Common myeloid progenitor, CD34-positive (primary cell): Measurements from ENCODE around the gene FAM13A.

Experiments
- CTCF ChIA-PET: fragments of 350-600 bp; sonication (Branson Sonifier 250); formaldehyde crosslinking; loops from one replicate; lab custom pipeline; 2021; ENCODE audit warnings: antibody characterized with exemption; lab: Charles Lee
- POLR2A ChIA-PET: fragments of 350-600 bp; sonication (Branson Sonifier 250); formaldehyde crosslinking; loops from one replicate; lab custom pipeline; 2021; ENCODE audit warnings: antibody characterized with exemption; lab: Charles Lee
- DNase-seq, 3 donors: peaks; one replicate each; pipeline versions ENCODE4 v3.0.0 to v3.0.0-alpha.2; 2013
- H3K27ac ChIP-seq, 2 experiments: 1 replicate in 1 of 2; 2 replicates in 1 of 2; pipeline ENCODE4 v1.7.0; 2013; ENCODE audit warnings: inconsistent platforms in 2 of 2, low read length in 2 of 2, mild to moderate bottlenecking in 2 of 2, low read depth in 1 of 2, moderate library complexity in 1 of 2; ENCODE audit not compliant: severe bottlenecking in 2 of 2, insufficient read depth in 1 of 2, poor library complexity in 1 of 2
- H3K27me3 ChIP-seq, 5 experiments: replicated peaks in 2 of 5; 1 replicate in 3 of 5; 2 replicates in 2 of 5; pipeline versions ENCODE4 v1.6.1 to v1.7.0; 2013; ENCODE audit warnings: low read length in 4 of 5, mild to moderate bottlenecking in 2 of 5, moderate library complexity in 2 of 5, inconsistent platforms in 1 of 5; ENCODE audit not compliant: insufficient read depth in 5 of 5, control insufficient read depth in 4 of 5
- H3K36me3 ChIP-seq, 4 experiments: 1 replicate in 2 of 4; 2 replicates in 2 of 4; pipeline versions ENCODE4 v1.6.1 to v1.7.0; 2013; ENCODE audit warnings: low read length in 3 of 4, control low read depth in 1 of 4, mild to moderate bottlenecking in 1 of 4; ENCODE audit not compliant: control insufficient read depth in 4 of 4, insufficient read depth in 4 of 4
- H3K4me1 ChIP-seq, 4 experiments: 1 replicate in 3 of 4; 2 replicates in 1 of 4; pipeline versions ENCODE4 v1.6.1 to v1.7.1; 2013; ENCODE audit warnings: low read length in 3 of 4, mild to moderate bottlenecking in 3 of 4, control low read depth in 1 of 4, inconsistent platforms in 1 of 4, moderate library complexity in 1 of 4; ENCODE audit not compliant: control insufficient read depth in 4 of 4, insufficient read depth in 4 of 4; ENCODE audit errors: control extremely low read depth in 1 of 4
- H3K4me3 ChIP-seq, 7 experiments: 1 replicate in 4 of 7; 2 replicates in 3 of 7; pipeline versions ENCODE4 v1.5.1 to v1.7.0; 2013; ENCODE audit warnings: mild to moderate bottlenecking in 7 of 7, low read length in 6 of 7, moderate library complexity in 6 of 7, inconsistent platforms in 2 of 7, low read depth in 2 of 7, control low read depth in 1 of 7; ENCODE audit not compliant: insufficient read depth in 4 of 7, control insufficient read depth in 1 of 7; ENCODE audit errors: extremely low read depth in 1 of 7
- H3K9me3 ChIP-seq, 5 experiments: 1 replicate in 4 of 5; 2 replicates in 1 of 5; pipeline versions ENCODE4 v1.6.1 to v1.7.1; 2013; ENCODE audit warnings: low read length in 4 of 5, mild to moderate bottlenecking in 2 of 5, inconsistent platforms in 1 of 5, low read depth in 1 of 5, moderate library complexity in 1 of 5; ENCODE audit not compliant: control insufficient read depth in 4 of 5, insufficient read depth in 2 of 5; ENCODE audit errors: control extremely low read depth in 1 of 5
- WGBS: methylation state at CpG from one replicate; pipeline ENCODE4 v1.1.5; 2013; ENCODE audit not compliant: insufficient coverage; 5-methylcytosine and 5-hydroxymethylcytosine counted together

The FAM13A gene

GRCh38 chr4:89029591-89029990 lies 27.4 kb downstream of the FAM13A start:
- ChIA-PET CTCF (interaction anchor here (2.2 to 14.8 kb wide), 2 partner anchors 10 to 214 kb away, joined by 4 to 282 read pairs; no protein-coding TSS in a partner anchor), POLR2A (no interaction called here)
- 100% methylated on average over 1 of the region's 4 CpGs for WGBS
- H3K27me3 ChIP-seq: no peaks in the 10 kb centered on the region
- DNase-seq: no peak
- no peak overlapping the region for H3K27ac ChIP-seq
- no peaks in the 10 kb centered on the region for H3K9me3 ChIP-seq
- peaks cover 0 to 4% (median 1%) of the 10 kb centered on the region in 4 experiments for H3K36me3 ChIP-seq
- H3K4me1 ChIP-seq: no peaks in the 10 kb centered on the region
- no peak overlapping the region for H3K4me3 ChIP-seq

GRCh38 chr4:89026542-89026941 lies 30.4 kb downstream of the FAM13A start:
- no peaks in the 10 kb centered on the region for H3K4me1 ChIP-seq
- ChIA-PET CTCF (interaction anchor here (1.3 to 14.8 kb wide), 2 partner anchors 41 to 211 kb away, joined by 3 to 282 read pairs; no protein-coding TSS in a partner anchor), POLR2A (no interaction called here)
- H3K36me3 ChIP-seq: peaks cover 0 to 4% (median under 1%) of the 10 kb centered on the region in 4 experiments
- H3K4me3 ChIP-seq: no peak overlapping the region
- no peak overlapping the region for H3K27ac ChIP-seq
- no CpG with 5 or more reads among the region's 3 CpGs for WGBS
- no peak for DNase-seq
- H3K27me3 ChIP-seq: no peaks in the 10 kb centered on the region
- H3K9me3 ChIP-seq: no peaks in the 10 kb centered on the region

GRCh38 chr4:89024051-89024675 lies 32.8 kb downstream of the FAM13A start:
- WGBS: no CpG with 5 or more reads among the region's 4 CpGs
- Histone ChIP-seq H3K9me3 (no peaks in the 10 kb centered on the region), H3K36me3 (peaks cover 0 to 7% (median 3%) of the 10 kb centered on the region in 4 experiments), H3K4me3 (peak overlapping the region in 1 of 7 experiments; percentile 19), H3K27ac (no peak overlapping the region), H3K4me1 (no peaks in the 10 kb centered on the region), H3K27me3 (no peaks in the 10 kb centered on the region)
- CTCF ChIA-PET: interaction anchor here (0.6 to 14.8 kb wide), 21 partner anchors 13 to 501 kb away, joined by 3 to 282 read pairs (median 4); partner anchors contain the start of gene PYURF
- peak; percentile 78 to 88 (median 84) for DNase-seq
- POLR2A ChIA-PET: interaction anchor here (1.3 kb wide), 1 partner anchor 206 kb away, joined by 4 read pairs; no protein-coding TSS in a partner anchor

GRCh38 chr4:89023140-89023539 lies 33.8 kb downstream of the FAM13A start:
- H3K4me1 ChIP-seq: no peaks in the 10 kb centered on the region
- peaks cover 0 to 13% (median 12%) of the 10 kb centered on the region in 4 experiments for H3K36me3 ChIP-seq
- no peaks in the 10 kb centered on the region for H3K9me3 ChIP-seq
- no peak overlapping the region for H3K27ac ChIP-seq
- POLR2A ChIA-PET: no interaction called here
- no peaks in the 10 kb centered on the region for H3K27me3 ChIP-seq
- CTCF ChIA-PET: interaction anchor here (0.6 to 14.8 kb wide), 22 partner anchors 17 to 500 kb away, joined by 3 to 282 read pairs (median 4); partner anchors contain the start of gene PYURF
- no CpG with 5 or more reads among the region's 1 CpG for WGBS
- no peak overlapping the region for H3K4me3 ChIP-seq
- no peak for DNase-seq

- no peaks in the 10 kb centered on the region for H3K9me3 ChIP-seq
- H3K27me3 ChIP-seq: no peaks in the 10 kb centered on the region
- H3K4me1 ChIP-seq: no peaks in the 10 kb centered on the region
- ChIA-PET CTCF (interaction anchor here (0.6 to 14.8 kb wide), 21 partner anchors 9 to 497 kb away, joined by 3 to 282 read pairs (median 4); no protein-coding TSS in a partner anchor), POLR2A (interaction anchor here (1.8 kb wide), 1 partner anchor 204 kb away, joined by 8 read pairs; no protein-coding TSS in a partner anchor)
- peaks cover 0 to 14% (median 13%) of the 10 kb centered on the region in 4 experiments for H3K36me3 ChIP-seq
- WGBS: 93% methylated on average over 2 of the region's 7 CpGs
- no peak overlapping the region for H3K27ac ChIP-seq
- DNase-seq: no peak
- H3K4me3 ChIP-seq: no peak overlapping the region
These were observed 34.4 kb downstream of the FAM13A start for GRCh38 chr4:89022426-89023128.

GRCh38 chr4:89021684-89022083 lies 35.3 kb downstream of the FAM13A start:
- Histone ChIP-seq H3K4me3 (no peak overlapping the region), H3K27me3 (no peaks in the 10 kb centered on the region), H3K36me3 (peaks cover under 1 to 23% (median 18%) of the 10 kb centered on the region in 4 experiments), H3K4me1 (no peaks in the 10 kb centered on the region), H3K27ac (no peak overlapping the region), H3K9me3 (peaks cover 0 to 3% (median 0%) of the 10 kb centered on the region in 5 experiments)
- no peak for DNase-seq
- 97% methylated on average over 2 of the region's 2 CpGs for WGBS
- CTCF ChIA-PET: interaction anchor here (0.5 to 14.8 kb wide), 10 partner anchors 10 to 496 kb away, joined by 3 to 282 read pairs (median 4); no protein-coding TSS in a partner anchor
- POLR2A ChIA-PET: interaction anchor here (1.8 kb wide), 1 partner anchor 203 kb away, joined by 8 read pairs; no protein-coding TSS in a partner anchor
